ENCODE data around the gene PPM1H. TPM values are rescaled to one million over a fixed set of nuclear protein-coding genes. Genes with fewer than 3 reads are reported as not detected.

The PPM1H gene
- total RNA-seq, 2 donors from 2014 or later, result 1.3 to 2.8 TPM

DNA sequence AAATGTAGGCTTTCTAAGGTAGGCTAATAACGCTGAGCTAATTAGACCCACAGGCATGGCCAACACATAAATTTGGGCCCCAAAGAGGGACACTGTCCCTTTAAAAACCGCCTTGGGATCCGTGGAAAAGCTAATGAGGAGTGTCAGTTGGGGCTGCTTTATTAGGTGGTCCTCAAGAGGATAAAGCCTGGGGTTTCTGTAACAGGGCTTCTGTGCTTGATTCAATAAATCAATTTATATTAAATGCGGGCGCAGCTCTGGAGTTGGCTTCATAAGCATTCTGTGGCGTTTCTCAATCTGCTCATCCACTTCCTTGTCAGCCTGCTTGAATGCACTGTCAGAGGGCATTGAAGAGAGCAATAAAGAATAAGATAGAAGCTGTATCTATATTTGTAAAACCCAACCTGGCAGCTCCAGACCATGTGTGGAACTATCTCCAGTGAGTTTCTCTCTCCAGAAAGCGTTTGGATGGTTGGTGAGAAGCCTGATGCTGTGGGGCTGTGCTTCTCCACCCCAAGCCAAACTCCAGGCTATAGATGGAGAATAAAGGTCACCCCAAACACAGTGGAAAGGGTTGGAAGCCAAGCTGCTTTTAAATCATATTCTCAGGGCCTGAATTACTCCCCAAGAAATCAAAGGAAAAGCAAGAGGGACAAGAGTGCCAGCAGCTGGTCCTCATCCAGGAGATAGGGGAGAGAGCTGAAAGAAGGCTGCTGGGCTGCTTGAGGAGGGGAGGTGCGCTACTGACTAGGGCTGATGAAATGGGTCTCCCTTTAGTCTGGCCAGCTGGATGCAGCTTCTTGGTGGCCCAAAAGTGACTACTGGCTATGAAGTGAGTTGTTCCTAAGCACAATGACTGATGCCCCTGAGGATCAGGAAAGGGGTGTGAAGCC lies 222.0 kb downstream of the PPM1H start:
- no peak for DNase-seq (ENCODE audit: low spot score)
- intact Hi-C loops (cut with DNase I), result no loop called here

DNA sequence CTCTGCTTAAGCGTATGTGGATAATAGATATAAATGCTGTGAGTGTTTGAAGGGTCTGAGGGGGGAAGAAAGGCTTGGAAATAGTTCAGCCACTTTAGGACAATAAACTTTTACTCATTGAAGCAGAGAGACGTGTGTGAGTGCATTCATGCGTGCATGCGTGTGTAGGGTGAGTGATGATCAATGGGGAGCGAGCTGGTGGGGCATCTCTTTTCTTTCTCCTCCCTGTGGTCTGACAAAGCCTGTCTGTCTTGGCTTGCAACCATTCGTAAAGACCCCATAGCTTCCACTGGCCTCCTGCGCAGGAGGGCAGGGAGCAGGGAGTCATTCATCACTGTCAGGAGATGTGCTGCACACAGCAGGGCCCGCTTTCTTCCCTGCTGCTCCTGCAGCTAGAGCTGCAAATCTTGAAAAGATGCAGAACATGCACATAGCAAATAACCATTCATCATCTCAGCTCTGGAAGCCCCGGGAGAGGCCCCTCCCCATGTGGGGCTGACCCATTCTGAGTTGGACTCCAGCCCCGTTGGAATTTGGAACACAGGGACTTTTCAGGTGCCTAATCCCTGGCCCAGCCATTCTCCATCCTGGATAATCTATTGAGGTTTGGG lies 223.2 kb downstream of the PPM1H start:
- DNase-seq (ENCODE audit: low spot score), result no peak
- intact Hi-C loops (cut with DNase I), result no loop called here

DNA sequence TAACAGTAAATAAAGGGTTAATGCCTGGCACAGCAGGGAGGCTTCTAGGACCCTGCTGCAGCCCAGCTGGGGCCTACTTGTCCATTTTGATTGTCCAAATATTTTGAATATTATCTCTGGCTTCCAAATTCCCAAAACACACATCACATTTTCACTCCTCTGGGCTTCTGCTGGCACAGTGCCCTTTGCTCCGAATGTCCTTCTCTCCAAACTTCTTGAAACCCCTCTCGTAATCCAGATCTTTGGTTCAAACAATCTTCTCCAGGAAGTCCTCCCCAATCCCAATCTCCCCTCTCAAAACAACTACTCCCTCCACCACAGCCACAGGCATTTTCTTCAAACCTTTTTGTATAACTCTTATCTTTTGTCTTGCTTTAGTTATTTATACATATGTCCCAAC lies 225.6 kb downstream of the PPM1H start:
- intact Hi-C loops (cut with DNase I), result no loop called here
- no peak for DNase-seq (ENCODE audit: low spot score)

DNA sequence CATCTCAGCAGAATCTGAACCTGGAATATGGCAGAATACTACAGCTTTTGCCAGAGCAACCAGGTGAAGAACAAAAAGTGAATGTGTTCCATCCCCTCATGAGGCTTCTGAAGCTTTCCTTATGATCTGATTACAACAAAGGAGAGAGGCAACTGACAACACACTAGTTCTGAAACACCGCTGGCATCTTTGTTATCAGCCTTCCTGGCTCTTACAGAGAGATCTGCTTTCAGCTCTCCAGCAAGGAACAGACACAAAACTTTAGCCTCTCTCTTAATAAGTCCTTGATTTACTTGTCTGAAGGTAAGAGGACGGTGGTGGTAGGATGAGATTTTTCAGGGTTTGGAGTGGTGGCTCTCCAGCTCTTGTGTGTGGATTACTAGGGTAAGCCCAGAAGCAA lies 227.0 kb downstream of the PPM1H start:
- intact Hi-C loops (cut with DNase I), result no loop called here
- DNase-seq (ENCODE audit: low spot score), result no peak

DNA sequence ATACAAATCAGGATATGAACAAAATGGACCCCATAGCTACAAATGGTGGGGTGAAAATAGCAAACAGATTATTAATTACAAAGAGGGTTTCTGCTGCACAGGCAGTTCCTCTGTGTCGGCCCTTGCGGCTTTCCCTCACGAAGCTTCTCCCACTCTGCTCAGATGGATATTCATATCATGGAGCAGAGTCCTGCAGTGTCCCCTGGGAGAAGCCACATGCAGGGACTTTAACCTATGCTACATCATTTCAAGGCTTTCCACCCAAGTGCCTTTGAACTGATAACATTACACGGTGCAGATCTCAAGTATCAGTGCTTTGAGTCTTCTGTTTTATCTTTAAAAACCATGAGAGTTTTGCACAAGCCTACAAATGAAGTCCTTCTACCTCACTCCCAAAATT lies 229.1 kb downstream of the PPM1H start:
- DNase-seq (ENCODE audit: low spot score), result no peak
- intact Hi-C loops (cut with DNase I), result no loop called here

DNA sequence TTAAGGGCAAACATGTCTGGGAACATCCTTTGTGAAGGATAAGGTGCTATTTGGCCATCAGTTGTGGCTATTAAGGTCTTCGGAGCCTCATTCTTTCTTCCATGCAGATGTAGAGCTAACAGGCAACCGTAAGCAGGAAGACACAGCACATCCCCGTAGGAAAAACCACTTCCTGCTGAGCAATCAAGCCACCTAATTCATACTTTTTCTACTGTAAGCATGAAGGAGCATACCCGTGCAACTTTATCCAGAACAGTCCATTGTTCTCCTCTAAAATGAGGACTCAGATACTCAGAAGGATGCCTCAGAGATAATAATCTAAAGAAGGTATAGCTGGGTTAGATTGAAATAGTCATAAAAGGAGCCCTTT lies 232.0 kb downstream of the PPM1H start:
- intact Hi-C loops (cut with DNase I), result no loop called here
- no peak for DNase-seq (ENCODE audit: low spot score)

DNA sequence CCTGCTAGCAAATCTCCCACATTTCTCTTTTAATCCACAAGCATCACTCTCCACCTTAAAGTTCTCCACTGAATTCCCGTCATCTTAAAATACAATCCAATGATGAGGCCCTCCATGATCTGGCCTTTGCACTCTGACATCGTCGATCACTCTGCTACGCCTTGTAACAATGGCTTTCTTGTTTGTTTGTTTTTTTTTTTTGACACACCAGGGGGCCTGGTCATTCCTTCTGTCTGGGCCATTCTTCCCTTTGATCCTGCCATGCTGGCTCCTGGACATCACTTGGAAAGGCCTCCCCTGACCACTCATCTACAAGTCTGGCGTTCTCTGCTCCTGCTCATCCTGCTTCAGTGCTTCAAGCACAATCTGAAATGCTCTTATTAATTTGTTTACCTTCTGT lies 233.5 kb downstream of the PPM1H start:
- intact Hi-C loops (cut with DNase I), result no loop called here

DNA sequence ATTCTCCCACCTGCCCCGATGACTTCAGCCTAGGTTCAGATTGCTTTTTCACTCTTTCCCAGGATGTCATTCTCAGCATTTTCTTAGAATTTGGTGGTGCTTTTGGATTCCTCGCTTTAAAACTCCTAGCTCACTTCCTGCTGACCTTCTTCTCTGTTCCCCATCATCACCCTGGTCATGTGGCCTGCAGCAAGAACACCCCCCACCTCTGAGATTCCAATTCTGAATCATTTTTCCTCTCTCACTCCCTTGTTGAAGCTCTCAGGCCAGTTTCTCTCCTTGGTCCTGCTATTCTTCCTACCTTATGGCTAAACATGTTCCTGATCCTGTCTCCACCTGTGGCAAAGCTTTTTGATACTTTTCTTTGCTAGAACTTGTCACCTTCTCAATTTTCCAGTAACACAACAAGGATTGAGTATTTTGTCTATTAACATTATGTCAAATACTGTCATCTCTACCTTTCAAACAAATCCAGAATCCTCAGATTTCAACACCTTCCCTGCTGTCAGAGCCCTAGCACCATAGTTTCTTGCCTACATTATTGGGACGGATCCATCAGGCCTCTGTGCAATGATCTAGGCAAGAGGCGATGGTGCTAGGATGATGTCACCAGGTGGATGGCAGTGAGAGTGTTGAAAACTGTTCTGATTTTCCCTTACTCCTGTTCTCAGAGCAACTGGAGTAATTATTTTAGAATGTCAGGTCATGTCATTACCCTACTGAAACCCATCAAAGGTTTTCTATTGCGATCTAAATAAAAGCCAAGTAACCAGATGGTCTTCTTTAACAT lies 234.7 kb downstream of the PPM1H start:
- intact Hi-C loops (cut with DNase I), result no loop called here
- no peak for DNase-seq (ENCODE audit: low spot score)

More for the DNA sequence above, 233.5 kb downstream of the PPM1H start:
- no peak for DNase-seq (ENCODE audit: low spot score)

DNA sequence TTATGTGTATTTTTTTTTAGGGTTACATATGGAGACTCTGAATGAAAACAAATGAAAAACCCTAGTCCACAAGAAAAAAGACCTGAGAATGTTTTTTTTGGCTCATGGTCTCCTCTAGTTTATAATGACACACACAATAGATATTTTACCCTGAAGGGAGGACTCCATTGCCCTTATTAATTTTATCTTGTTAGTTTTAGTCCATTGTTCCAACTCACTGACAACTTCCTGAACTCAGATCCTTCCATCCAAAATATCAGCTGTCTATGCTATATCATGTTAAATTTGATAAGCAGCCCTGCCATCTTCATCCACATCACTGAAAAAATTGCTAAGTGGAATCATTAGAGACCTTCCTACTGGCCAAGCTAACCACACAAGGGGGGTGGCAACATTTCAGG lies 236.2 kb downstream of the PPM1H start:
- no peak for DNase-seq (ENCODE audit: low spot score)
- intact Hi-C loops (cut with DNase I), result no loop called here

DNA sequence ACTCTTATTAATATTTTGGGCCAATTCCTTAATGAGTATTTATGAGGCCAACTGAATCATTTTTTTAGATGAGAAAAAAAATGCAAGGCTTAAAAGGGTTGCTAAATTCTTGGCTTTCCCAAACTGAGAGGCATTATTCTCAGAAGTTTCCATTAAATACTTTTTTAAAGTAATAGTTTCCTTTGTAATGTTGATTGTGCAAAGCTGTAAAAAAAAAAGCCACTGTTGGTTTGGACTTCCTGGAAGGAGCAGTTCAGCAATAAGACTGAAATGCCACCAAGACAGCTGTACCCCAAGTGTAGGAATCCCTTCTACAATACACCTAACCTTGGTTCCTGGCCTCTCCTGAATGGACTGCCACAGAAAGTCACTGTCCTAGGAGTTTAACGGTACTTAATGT lies 237.1 kb downstream of the PPM1H start:
- intact Hi-C loops (cut with DNase I), result no loop called here
- DNase-seq (ENCODE audit: low spot score), result no peak

DNA sequence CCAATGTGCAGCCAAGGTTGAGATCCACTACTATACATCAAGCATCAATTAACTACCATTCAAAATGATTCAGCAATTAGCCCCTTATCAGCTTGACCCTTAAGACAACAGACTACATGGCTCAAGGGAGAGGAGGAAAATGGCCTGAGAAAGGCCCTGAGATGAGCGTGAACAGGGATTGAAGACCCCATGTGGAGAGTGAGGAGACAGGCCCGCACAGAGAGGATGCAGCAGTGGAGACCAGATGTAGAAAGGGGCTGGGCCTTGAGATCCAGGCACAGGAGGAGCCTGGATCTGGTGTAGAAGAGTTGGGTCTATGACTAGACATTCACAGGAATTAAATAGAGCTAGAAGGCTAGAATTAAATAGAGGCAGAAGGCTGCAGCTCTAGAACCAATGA lies 239.3 kb downstream of the PPM1H start:
- no peak for DNase-seq (ENCODE audit: low spot score)
- intact Hi-C loops (cut with DNase I), result no loop called here

DNA sequence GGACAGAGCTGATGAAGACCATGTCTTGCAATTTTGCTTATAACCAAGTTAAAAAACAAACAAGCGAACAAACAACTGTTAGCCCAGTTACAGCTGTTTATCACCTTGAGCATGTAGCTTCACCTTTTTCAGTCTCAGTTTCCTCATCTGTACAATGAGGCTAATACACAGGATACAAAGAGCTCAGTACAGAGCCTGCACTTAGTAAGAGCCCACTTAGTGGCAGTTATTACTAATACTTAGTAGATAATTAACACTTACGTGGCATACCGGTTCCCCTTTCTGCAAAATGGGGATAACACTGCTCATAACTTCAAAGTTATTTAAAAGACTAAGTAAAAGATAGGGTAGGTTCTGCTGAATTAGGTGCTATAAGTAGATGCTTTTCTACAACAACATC lies 240.3 kb downstream of the PPM1H start:
- intact Hi-C loops (cut with DNase I), result no loop called here

DNA sequence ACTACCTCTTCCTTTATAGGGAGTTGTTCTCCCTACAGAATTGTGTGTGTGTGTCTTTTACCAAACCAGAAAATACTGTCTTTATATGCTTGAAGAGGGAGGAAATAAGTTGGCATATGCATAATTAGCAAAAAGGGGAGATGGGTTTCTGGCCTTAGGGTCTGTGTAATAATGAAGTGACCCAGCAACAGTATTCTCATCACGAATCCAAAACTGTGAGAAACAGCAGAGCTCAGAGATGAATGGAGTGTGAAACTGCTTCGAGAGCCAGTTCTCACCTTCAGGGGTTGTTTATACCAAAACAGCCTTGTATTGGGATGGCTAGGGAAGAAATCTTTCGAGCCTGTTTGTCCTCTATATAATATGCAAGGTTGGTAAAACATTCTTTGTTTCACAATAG lies 240.8 kb downstream of the PPM1H start:
- intact Hi-C loops (cut with DNase I), result no loop called here
- DNase-seq (ENCODE audit: low spot score), result no peak

More for the DNA sequence above, 240.3 kb downstream of the PPM1H start:
- no peak for DNase-seq (ENCODE audit: low spot score)

DNA sequence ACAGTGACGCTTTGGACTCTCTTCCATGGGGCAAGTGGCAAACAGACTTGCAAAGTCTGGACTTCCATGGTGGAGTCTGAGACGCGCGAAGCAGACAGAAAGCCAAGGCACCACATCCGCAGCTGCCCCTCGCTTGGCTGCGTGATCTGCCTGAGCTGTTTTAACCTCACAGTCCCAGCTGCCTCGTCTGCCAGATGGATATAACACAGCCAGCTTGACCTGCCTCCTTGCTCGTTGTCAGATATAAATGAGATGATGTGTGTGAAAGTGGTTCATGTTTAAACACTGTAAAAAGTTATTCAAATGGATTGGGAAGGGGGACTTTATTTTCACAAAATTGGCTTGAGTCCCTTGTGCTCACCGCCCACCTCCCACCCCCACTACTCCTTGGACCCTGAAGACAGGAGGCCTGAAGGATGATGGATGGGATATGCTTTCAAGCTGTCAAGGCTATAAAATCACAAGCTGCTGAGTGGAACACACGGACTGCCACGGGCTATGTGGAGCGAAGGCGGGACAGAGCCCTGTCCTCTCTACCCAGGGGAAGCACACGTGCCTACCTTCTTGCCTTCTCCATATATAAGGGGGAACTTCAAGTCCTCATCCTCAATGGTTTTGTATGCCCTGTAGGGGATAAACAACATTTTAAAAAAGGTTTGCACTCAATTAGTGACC lies 241.4 kb downstream of the PPM1H start:
- intact Hi-C loops (cut with DNase I), result no loop called here

DNA sequence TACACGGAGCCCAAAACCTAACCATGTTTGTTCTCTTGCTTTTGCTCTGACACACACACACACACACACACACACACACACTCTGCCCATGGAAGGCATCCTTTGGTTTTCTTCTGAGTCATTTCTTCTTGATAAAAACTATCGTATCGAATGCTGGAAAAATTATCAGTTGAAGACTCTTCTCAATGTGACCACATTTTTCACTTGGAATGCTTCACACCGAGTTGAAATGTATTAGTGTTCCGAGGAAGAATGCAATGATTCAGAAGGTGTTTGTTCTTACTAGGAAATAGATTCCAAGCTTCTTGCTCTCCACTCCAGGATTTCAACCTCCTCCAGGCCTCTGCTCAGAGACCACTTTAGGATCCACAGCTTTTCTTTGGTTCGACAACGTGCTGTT lies 242.1 kb downstream of the PPM1H start:
- intact Hi-C loops (cut with DNase I), result no loop called here
- no peak for DNase-seq (ENCODE audit: low spot score)

More for the DNA sequence above, 241.4 kb downstream of the PPM1H start:
- no peak for DNase-seq (ENCODE audit: low spot score)

DNA sequence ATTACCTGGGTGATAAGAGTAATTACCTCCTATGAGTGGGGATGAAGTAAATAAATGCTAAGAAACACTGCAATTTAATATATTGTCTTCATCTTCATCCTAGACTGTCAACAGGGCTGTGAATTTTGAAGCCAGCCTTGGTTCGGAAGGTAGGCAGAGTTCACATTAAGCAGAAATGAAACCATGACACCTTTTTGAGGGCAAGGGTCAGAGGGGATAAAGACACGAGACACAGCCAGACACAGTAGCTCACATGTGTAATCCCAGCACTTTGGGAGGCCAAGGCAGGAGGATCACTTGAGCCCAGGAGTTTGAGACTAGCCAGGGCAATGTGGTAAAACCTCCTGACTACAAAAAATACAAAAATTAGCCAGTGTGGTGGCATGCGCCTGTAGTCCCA lies 243.6 kb downstream of the PPM1H start:
- intact Hi-C loops (cut with DNase I), result no loop called here
- no peak for DNase-seq (ENCODE audit: low spot score)

DNA sequence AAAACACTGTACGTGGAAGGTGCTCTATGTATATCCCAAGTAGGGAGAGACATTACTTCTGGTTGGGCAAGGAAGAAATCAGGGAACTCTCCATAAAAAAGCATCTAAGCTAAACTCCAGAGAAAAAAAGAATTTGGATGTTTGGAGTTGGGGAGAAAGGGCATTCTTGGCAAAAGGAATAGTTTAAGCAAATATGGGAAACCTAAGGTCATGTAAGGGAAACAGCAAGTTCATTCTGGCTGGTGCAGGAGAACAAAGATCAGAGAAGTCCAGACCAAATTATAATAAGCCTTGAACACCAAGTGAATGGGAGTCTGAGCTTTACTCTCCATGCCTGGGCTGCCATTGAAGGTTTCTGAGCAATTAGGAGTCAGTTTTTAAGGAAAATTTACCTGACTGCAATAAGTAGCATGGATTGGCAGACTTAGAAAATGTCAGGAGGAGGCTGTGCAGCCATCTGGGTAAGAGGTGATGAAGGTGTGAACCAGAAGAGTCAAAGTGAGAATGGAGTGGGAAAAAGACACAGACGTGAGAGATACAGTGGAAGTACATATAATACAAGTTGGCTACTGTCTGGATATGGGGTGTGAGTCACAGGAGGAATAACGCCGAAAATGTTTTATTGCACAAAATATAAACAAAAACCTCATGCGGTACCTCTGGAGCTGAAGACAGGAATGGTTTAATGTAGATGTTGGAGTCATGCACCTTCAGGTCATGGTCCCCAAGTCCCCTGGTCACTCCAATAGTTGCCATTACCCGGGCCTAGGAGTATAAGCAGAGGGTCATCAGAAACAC lies 245.7 kb downstream of the PPM1H start:
- no peak for DNase-seq (ENCODE audit: low spot score)
- intact Hi-C loops (cut with DNase I), result no loop called here

DNA sequence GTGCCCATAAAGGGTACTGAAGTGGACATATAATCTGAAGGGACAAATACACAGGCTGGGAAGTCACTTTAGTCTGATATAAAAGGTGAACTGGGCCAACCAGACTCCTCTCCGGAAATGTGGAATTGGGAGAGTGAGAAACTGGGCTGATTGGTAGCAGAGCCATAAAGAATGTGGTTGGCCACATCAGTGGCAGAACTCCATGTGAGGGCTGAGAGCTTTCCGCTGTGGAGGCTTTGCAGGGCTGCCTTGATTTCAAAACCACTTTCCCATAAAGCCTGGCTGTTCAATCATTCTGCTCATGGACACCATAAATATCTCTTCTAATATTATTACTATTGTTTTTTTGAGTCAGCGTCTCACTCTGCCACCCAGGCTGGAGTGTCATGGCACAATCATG lies 248.0 kb downstream of the PPM1H start:
- intact Hi-C loops (cut with DNase I), result no loop called here
- no peak for DNase-seq (ENCODE audit: low spot score)

Measured in posterior vena cava (tissue), 2 donors.